Measurements from ENCODE around the gene PIP5KL1.

DNA sequence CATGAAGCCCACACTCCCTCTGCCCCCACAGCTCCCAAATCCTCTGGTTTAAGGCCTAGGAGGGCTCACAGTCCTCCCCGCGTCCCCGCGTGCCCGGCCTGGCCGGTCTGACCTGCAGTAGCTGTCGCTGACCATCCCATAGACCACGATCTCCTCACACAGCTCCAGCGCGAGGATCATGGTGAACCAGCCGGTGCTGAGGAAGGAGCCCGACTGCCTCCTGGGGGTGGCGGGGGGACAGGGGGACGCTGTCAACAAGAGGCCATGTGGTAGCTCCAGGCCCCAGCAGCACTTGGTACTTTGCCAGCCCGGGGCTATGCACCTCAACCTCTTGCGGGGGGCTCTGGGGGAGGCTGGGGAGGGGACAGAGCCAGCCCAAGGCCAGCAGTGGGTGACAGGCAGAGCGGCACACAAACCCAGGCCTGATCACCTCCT, 20.7 kb downstream of the PIP5KL1 start:
- TF ChIP-seq, protein P1, sequence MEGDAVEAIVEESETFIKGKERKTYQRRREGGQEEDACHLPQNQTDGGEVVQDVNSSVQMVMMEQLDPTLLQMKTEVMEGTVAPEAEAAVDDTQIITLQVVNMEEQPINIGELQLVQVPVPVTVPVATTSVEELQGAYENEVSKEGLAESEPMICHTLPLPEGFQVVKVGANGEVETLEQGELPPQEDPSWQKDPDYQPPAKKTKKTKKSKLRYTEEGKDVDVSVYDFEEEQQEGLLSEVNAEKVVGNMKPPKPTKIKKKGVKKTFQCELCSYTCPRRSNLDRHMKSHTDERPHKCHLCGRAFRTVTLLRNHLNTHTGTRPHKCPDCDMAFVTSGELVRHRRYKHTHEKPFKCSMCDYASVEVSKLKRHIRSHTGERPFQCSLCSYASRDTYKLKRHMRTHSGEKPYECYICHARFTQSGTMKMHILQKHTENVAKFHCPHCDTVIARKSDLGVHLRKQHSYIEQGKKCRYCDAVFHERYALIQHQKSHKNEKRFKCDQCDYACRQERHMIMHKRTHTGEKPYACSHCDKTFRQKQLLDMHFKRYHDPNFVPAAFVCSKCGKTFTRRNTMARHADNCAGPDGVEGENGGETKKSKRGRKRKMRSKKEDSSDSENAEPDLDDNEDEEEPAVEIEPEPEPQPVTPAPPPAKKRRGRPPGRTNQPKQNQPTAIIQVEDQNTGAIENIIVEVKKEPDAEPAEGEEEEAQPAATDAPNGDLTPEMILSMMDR (conservative IDR thresholded peaks at IDR 0.05; ENCODE audit: low read depth, low read length): no peak
- no peak for TF ChIP-seq POLR2A (IDR thresholded peaks at IDR 0.05; ENCODE audit: low read depth, low read length)

Data from IMR-90 (cell line).